NCI-H1417 treated with DMSO at 0.1 percent for 48 hours (cell line): ENCODE measurements around the gene PTPRB.
"Not testable (repeated sequence)": the region's sequence is repeated elsewhere in the genome, so short reads cannot be mapped to it uniquely, and the experiment has no call there.

Experiments
- DNase-seq: peaks from one replicate; lab custom pipeline; 2025; lab: John Stamatoyannopoulos, UW

The PTPRB gene

DNA sequence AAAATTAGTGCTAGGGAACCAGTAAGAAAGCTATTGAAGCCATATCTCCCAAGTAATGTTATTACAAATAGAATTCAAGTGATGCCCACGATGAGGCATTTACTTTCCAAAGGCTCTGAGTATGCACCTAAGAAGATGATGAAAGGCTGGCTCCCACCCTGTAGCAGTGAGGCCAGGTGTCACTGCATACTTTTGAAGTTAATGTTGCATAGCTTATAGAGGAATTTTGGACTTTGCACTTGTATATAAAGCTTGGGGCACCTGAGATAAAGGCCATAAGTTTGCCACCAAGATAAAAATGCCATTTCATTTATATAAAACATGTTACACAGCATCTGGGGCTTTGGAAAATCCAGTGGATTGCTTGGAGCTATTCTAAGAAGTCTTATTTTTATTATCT is 96.2 kb downstream of the PTPRB start:
- DNase-seq: no peak

DNA sequence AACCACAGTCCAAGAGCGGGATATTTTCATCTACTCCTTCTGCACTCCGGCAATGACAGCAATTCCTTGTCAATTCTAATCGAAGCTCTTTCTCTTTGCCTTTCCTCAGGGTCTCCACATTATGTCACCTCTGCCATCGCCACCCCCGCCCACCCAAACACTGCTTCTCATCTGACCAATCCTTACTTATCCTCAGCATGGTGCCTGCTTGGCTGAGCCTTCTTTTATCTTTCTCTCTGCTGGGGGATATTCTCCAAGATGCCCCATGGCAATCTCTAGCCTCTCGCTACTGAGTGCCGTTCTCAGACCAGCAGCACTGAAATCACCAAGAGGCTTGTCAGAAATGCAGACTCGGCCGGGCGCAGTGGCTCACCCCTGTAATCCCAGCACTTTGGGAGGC is 100.6 kb downstream of the PTPRB start:
- no peak for DNase-seq

DNA sequence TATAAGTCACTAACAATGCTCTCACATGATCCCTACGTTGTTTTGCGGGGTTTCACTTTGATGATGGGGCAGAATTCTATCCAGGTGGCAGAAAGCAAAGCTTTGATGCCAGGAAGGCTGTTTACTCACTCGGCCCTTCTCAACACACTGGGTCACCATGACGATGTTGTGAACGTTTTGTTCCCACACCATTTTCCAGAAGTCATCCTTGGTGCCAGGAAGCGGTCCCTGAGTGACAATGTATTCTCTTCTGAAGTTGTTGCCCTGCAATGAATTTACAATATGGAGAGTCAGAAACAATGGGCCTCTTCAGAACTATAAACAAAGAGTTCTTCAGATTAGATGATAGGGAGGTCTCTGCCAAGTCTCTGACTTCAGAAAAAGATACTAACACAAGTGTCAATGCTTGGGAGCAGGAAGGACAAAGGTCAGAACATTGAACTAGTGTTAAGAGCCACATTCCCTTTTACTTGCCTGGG is 101.3 kb downstream of the PTPRB start:
- DNase-seq: no peak

DNA sequence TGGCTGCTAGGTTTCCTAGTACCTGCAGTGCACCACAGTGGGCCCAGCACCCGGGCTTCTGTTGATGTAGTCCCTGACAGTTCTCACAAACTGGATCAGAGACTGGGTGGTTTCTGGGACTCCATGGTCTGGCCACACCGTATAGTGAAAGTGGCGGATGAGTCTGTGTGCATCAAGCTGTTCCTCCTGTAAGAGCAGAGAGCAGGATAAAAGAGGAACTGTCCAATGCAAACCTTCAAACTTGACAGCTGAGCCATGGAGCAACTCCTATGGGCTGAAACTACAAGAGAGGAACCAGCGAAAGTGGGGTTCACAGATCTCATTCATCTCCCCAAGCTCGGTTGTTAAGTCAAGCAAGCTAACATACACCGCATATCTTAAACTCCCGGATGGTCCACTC is 102.8 kb downstream of the PTPRB start:
- no peak for DNase-seq

DNA sequence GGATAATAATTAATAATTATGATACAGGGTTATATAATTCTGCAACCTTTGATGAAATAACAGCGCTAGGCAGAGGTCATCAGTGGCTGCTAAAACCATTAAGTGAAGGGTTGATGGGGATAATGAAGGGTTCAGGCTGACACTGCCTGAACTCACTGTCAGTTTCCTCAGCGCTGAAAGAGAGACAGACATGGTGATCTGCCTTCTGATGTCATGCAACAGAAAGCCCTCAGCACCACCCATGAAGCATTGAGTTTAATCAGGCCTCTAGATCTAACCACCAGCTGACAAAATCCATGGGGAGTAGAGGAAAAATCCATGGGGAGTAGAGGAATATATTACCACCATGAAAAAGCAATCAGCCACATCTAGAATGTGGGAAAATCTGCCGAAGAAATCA is 107.6 kb downstream of the PTPRB start:
- DNase-seq: no peak

DNA sequence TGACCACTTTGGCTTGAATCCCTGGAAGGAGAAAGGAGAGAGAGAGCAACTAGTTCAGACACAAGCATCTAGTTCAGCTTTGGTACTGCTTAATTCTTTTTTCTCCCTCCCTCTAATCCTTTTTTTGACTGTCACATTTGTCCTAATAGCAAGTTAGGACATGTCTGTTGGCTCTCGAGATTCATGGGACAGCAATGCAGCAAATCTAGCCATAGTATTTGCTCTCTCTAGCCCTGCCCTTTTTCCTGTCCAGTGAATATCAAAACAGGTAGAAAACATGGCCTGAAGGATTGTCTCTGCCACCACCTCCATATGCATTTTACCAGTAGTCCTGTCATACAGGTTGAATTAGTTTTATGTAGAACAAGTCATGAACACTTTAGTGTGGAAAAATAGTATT is 116.4 kb downstream of the PTPRB start:
- DNase-seq: no peak

DNA sequence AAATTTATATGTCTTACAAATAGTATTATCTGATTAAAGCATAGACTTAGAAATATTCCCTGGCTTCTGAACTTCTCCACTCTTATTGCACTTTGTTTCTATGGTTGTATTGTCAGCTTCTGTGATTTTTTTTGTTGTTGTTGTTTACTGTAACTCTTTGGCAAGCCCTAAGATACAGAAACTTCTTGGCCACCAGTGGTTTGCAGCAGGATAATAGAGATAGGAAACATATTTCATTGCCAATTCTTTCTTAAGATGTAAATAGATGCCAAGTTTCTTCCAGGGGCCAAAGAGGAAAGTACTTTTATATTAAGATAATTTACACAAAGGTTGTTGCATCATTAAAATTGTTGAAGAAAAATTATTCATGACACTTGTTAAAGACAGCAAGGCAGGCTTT is 123.8 kb downstream of the PTPRB start:
- DNase-seq: no peak

DNA sequence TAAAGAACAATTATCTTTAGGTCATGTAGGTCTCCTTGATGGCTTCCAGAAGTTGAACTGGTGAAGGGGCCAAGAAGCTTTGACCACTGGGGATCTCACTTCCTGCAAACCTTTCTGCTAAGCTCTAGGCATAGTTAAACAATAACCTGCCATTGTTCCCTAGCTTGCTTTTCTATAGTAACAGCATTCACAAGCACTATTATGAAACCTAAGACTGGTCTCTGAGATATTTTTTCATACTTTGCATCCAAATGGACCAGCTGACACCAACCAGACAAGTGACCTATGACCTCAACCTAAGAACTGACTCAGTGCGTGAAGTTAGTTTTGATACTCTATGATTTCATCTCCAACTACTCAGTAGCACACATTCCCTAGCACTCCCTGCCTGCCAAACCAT is 129.1 kb downstream of the PTPRB start:
- DNase-seq: no peak

DNA sequence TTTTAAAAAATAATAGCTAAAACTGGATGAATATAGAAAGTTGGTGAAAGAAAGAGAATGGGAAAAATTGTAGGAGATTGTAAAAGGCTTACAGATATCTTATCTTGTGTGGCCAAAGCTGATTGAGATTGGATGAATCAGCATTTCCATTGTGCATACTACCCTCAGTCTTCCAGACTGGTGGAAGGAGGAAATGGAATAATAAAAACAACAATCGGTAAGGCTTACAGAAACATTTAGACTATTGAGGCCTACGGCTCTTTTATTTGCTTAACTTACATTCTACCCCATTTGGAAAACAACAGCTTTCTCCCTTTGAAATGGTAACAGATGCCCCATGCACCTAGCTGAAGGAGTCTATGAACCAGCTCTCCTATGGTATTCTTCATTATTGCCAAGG is 129.8 kb downstream of the PTPRB start:
- no peak for DNase-seq

DNA sequence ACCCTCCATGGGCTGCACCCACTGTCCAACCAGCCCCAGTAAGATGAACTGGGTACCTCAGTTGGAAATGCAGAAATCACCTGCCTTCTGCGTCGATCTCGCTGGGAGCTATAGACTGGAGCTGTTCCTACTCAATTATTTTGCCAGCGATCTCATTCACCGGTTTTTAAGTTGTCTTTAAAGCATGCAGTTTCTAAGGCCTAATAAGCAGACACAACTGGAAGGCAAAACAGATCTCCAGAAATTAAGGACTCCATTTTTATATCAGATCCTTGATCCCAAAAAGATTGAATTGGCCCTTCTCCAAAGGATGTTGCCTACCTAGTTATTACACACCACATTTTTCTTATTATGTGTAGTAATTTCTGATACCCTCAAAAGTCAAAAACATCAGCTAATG is 139.7 kb downstream of the PTPRB start:
- DNase-seq: no peak

DNA sequence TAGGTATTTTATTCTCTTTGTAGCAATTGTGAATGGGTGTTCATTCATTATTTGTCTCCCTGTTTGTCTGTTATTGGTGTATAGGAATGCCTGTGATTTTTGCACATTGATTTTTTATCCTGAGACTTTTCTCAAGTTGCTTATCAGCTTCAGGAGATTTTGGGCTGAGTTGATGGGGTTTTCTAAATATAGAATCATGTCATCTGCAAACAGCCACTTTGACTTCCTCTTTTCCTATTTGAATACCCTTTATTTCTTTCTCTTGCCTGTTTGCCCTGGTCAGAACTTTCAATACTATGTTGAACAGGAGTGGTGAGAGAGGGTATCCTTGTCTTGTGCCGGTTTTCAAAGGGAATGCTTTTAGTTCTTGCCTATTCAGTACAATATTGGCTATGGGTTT is 144.3 kb downstream of the PTPRB start:
- not testable (repeated sequence) for DNase-seq

DNA sequence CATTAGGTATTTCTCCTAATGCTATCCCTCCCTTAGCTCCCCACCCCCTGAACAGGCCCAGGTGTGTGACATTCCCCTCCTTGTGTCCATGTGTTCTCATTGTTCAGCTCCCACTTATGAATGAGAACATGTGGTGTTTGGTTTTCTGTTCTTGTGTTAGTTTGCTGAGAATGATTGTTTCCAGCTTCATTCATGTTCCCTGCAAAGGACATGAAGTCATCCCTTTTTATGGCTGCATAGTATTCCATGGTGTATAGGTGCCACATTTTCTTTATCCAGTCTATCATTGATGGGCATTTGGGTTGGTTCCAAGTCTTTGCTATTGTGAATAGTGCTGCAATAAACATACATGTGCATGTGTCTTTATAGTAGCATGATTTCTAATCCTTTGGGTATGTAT is 146.3 kb downstream of the PTPRB start:
- not testable (repeated sequence) for DNase-seq

DNA sequence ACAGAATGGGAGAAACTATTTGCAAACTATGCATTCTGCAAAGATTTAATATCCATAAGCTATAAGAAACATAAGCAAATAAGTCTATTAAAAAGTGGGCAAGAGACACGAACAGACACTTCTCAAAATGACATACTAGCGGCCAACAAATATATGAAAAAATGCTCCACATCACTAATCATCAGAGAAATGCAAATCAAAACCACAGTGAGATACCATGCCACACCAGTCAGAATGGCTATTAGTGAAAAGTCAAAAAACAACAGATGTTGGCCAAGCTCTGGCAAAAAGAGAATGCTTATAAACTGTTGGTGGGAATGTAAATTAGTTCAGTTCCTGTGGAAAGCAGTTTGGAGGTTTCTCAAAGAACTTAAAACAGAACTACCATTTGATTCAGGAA is 149.8 kb downstream of the PTPRB start:
- DNase-seq: no peak

DNA sequence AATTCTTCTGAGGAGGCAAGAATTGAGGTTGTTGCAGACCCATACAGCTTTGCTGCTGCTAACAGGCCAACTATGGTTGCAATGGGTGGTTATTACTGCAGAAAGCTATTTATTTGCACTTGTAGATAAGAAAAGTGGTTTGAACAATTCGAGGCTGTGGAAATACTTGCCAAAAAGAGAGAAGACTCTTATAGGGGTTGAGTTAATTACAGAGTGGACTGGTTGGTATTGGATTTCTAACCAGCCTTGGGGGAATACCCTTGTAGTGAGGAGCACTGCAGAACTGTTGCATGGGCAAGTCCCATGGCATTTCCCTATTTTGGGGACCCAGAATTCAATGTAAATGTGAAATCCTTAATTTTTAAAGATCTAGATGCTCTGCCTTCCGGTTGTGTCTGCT is 150.6 kb downstream of the PTPRB start:
- DNase-seq: no peak

DNA sequence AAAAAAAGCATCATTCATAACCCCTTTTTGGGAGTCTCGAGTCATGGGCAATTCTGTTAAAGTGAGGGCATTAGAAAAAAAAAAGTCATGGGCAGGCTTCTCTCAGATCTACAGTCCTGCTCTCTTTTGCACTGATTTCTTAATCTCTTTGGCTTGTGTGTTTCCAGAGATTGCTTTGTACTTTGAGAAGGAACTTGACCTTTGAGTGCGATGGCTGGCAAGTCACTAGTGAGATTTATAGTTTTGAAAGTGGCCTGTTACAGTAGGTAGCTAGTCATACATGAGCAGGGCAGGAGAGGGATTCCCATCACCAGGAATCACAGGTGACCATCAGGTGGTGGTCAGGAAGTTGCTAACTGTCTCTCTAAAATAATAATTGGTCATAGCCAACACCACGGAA is 151.5 kb downstream of the PTPRB start:
- DNase-seq: no peak

DNA sequence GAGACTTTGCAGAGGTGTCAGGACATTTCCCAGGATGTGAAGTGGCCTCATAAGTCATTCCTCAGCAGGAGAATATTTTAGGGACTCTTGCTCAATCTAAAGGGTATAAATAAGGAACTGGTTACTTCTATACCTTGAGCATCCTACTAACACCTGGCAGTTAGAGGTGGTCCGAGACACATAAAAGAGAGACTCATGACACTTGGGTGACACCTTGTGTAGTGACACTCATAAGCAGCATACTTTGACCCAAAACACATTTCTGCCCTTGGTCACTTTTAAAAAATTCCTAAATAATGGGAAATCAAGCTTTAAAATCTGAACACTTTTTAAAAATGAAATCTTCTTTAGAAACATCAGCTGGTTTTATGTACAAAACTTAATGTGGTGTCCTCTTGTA is 152.8 kb downstream of the PTPRB start:
- no peak for DNase-seq

DNA sequence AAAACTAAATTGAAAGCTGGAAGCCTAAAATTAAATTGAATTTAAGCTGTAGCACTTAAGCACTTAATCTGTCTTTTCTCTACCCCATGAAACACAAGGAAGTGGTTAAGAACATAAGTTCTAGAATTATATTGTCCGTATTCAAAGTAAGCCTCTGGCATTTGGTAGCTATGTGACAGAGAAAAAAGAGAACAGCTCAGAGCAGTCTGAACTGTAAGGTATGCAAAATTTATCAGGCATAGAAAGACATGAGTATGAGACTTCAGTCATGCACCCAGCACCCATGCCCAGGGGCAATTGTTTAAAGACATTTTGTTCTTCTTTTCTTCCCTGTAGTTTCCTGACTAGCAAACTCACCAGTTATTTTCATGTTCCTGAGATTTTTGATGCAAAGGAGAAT is 154.5 kb downstream of the PTPRB start:
- DNase-seq: no peak

DNA sequence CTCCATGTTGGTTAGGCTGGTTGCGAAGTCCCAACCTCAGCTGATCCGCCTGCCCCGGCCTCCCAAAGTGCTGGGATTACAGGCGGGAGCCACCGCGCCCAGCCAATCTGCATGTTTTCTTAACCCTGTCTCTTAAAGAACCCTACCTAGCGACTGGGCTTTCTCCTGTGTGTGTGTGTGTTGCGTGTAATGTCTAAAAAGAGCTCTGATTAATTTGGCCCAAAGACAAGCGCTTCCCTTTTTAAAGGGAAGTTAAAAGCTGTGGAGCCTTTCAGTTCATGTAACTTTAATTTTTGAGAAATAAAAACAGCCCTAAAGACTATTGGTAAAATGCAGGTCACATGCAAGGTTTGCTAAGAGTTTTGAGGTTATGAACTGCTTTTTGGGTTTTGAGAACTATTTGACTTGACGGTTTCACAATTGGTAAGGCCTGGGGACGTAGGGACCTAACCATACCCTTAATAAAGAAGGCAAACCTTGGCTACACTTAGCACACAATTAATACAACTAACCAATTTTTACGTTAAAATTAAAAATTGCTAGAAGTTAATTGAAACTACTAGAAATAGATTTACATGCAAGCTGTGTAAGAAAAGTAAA is 167.9 kb downstream of the PTPRB start:
- DNase-seq: no peak

DNA sequence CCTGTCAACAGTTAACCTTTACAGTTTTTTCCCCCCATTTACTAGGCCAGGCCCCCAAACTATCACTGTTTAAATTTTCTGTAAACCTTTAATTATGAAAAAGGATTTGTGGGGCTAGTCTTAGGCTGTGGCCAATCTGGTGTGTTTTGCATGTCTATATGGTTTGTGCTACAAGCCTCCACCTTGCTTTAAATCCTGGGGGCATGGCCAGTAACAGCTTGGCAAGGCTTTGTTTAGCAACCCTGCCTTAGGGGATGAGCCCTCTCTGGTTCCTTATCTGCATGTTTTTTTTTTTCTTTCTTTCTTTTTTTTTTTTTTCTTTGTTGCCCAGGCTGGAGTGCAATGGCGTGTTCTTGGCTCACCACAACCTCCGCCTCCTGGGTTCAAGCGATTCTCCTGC is 168.5 kb downstream of the PTPRB start:
- DNase-seq: no peak

DNA sequence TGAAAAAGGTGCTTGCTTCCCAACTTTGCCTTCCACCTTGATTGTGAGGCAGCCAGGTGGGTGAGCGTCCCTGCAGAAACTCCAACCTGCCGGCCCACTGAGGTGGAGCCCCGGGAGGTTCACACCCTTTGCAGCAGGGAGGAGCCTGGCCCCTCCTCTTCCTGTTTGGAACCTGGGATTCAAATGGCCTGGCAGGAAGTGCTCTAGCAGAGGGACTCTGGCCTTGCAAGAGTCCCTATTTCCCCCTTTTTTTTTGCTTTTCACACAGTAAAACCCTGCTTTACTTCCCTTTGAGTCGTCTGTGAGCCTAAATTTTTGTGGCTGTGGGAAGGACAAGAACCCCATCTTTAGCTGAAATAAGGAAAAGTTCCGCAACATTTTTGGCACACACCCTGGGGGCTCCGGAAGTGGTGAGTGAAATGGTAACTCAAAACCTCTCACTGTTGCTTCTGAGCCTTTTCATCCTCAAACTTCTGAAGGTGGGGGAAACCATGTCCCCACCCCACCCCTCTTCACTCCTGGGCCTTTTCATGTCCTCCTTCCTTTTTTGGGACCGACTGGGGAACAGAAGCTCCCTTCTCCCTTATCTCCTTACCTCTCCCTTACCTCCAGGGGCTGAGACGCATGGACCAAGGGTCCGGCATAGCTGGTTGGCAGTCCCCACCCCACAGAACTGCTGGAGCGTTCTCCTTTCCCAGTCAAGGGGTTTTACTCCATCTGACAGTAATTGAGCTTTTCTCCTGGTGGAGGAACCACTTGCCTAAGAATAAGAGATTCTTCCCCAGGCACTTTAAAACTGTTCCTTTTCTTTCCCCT is 169.1 kb downstream of the PTPRB start:
- DNase-seq: no peak

DNA sequence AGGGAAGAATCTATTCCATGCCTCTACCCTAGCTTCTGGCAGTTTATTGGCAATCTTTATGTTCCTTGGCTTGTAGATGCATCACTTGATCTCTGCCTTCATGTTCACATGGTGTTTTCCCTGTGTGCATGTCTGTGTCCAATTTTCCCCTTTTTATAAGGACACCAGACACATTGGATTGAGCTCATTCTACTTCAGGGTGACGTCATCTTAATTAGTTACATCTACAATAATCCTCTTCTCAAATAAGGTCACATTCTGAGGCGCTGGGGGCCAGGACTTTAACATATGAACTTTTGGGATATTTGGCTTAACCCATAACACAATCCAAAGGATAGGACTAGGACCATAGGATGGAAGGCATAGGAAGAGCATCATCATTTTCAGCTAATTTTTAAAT is 169.8 kb downstream of the PTPRB start:
- no peak for DNase-seq

DNA sequence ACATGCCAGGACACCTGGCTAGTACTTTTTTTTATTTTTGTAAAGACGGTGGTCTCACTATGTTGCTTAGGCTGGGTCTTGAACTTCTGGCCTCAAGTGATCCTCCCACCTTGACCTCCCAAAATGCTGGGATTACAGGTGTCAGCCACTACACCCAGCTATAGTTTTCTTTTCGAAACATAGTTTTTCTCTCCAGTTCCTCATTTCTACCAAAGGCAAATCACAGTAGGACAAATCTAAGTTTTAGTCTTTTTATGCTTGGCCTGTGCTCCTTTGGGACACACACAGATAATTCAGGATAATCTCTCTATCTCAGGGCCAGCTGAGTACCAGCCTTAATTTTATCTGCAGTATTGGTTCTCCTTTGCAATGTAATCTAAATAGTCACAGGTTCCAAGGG is 170.5 kb downstream of the PTPRB start:
- DNase-seq: no peak
